ENCODE data around the gene ZNF562. TPM values are rescaled to one million over a fixed set of nuclear protein-coding genes. Genes with fewer than 3 reads are reported as not detected.

Gene ZNF562
- total RNA-seq, 1 donor from 2014 or later = 43.4 TPM

DNA sequence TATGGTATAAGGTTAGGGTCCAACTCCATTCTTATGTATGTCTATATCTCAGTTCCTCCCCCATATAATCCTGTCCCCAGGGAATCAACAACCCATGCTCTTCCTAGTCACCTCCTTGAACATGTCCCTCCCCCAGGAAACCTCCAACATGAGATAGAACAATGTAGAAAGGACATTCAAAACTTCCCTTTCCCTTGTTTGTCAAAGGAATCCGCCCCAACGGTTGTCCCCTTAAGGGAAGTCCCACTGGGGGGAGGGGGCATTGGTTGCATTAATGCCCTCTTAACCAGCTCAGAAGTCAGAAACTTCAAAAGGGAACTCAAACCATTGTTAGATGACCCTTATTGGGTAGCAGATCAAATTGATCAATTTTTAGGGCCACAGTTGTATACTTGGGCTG lies 47.0 kb downstream of the ZNF562 start:
- Histone ChIP-seq H3K36me3 (ENCODE audit: control insufficient read depth, insufficient read depth, low read length) (peaks cover 2% of the 10 kb centered on the region), H3K4me3 (ENCODE audit: low read depth, low read length) (no peak overlapping the region), H3K27me3 (ENCODE audit: control insufficient read depth, insufficient read depth, low read length) (no peaks in the 10 kb centered on the region)
- DNase-seq (ENCODE audit: low read depth) (no peak), FAIRE-seq (no peak)
- TF ChIP-seq, protein P1, sequence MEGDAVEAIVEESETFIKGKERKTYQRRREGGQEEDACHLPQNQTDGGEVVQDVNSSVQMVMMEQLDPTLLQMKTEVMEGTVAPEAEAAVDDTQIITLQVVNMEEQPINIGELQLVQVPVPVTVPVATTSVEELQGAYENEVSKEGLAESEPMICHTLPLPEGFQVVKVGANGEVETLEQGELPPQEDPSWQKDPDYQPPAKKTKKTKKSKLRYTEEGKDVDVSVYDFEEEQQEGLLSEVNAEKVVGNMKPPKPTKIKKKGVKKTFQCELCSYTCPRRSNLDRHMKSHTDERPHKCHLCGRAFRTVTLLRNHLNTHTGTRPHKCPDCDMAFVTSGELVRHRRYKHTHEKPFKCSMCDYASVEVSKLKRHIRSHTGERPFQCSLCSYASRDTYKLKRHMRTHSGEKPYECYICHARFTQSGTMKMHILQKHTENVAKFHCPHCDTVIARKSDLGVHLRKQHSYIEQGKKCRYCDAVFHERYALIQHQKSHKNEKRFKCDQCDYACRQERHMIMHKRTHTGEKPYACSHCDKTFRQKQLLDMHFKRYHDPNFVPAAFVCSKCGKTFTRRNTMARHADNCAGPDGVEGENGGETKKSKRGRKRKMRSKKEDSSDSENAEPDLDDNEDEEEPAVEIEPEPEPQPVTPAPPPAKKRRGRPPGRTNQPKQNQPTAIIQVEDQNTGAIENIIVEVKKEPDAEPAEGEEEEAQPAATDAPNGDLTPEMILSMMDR (IDR thresholded peaks at IDR 0.05; ENCODE audit: insufficient read depth, low read length, severe bottlenecking) = no peak

DNA sequence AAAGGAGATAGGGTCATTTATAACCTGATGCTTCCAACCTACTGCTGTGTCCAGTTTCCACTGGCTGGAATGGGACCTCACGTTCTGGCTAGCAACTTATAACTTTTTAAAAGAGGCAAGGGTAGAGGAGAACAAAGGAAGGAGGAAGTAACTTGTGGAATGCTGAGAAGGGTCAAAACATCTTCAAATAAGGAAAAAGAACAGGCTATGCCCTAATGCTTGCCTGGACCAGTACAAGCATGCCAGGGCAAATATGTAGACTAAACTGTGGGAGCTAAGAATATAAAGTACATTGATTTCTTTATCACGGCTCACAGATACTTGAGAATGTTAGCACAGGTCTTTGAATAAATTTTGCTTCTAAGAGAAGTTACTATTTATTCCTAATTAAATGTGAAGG lies 52.4 kb downstream of the ZNF562 start:
- H3K27me3 ChIP-seq (ENCODE audit: control insufficient read depth, insufficient read depth, low read length) = no peaks in the 10 kb centered on the region
- no peak for FAIRE-seq
- peak overlapping the region; percentile 19 for H3K4me3 ChIP-seq (ENCODE audit: low read depth, low read length)
- DNase-seq (ENCODE audit: low read depth) = peak; percentile 94
- H3K36me3 ChIP-seq (ENCODE audit: control insufficient read depth, insufficient read depth, low read length) = peaks cover 13% of the 10 kb centered on the region
- TF ChIP-seq, protein P1 (IDR thresholded peaks at IDR 0.05; ENCODE audit: insufficient read depth, low read length, severe bottlenecking) = no peak

DNA sequence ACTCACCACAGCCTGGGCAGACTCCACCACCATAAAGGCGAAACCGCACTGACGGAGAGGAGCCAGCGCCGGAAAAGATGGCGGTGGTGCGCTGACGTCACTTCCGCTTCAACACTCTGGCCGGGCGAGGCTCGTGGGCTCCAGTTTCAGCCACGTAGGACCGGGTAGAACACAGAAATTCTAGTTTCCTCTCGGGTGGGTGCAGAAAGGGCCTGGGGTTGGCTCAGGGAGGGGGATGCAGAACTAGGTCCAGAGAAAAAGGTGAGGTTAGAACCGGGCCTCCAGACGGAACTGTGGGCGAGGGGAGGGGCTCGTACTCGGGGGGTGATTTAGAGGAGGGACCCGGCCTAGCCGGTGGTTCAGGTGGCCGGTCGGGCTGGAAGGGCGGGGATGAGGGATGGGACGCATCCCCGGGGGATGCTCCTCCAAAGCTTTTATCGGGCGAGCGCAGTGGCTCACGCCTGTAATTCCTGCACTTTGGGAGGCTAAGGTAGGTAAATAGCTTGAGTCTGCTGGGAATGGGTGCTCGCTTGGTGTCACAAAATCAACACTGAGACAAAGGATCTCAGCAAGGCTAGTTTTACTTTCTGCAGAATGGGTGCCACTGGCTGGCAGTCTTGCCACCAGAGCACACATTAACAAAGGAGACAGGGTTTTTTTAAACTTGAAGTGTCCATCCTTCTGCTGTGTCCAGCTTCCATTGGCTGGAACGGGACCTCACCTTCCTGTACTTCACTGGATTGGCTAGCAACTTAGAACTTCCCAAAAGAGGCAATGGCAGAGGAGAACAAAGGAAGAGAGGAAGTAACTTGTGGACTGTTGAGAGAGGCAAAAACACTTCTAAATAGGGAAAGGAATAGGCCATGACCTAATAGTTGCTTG lies 53.5 kb downstream of the ZNF562 start, which contains the start of gene ZNF561:
ZNF561 (minus strand) TSS at position 77 of the 882 bp plus-strand sequence. CDS start 1,776 bp downstream, outside the sequence.
- Histone ChIP-seq H3K4me3 (ENCODE audit: low read depth, low read length) (peak within 1 kb of the TSS; percentile 88), H3K27me3 (ENCODE audit: control insufficient read depth, insufficient read depth, low read length) (no peaks in the 10 kb centered on the region), H3K36me3 (ENCODE audit: control insufficient read depth, insufficient read depth, low read length) (peaks cover 17% of the 10 kb centered on the region)
- TF ChIP-seq, protein P1 (IDR thresholded peaks at IDR 0.05; ENCODE audit: insufficient read depth, low read length, severe bottlenecking) = no peak
- peak; percentile 95 for DNase-seq (ENCODE audit: low read depth)
- FAIRE-seq = no peak

DNA sequence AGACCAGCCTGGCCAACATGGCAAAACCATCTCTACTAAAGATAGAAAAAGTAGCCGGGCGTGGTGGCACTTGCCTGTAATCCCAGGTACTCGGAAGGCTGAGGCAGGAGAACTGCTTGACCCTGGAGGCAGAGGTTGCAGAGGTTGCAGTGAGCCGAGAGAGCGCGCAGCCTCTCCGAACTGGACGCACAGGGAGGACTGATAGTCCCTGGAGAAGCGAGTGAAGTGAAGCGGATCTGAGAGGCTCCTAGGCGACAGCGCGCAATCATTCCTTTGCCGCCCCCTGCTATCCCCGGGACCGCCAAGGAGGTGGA lies 54.1 kb downstream of the ZNF562 start:
- Histone ChIP-seq H3K27me3 (ENCODE audit: control insufficient read depth, insufficient read depth, low read length) (no peaks in the 10 kb centered on the region), H3K36me3 (ENCODE audit: control insufficient read depth, insufficient read depth, low read length) (peaks cover 20% of the 10 kb centered on the region), H3K4me3 (ENCODE audit: low read depth, low read length) (peak overlapping the region; percentile 88)
- TF ChIP-seq, protein P1 (IDR thresholded peaks at IDR 0.05; ENCODE audit: insufficient read depth, low read length, severe bottlenecking) = no peak
- DNase-seq (ENCODE audit: low read depth) (no peak), FAIRE-seq (no peak)

DNA sequence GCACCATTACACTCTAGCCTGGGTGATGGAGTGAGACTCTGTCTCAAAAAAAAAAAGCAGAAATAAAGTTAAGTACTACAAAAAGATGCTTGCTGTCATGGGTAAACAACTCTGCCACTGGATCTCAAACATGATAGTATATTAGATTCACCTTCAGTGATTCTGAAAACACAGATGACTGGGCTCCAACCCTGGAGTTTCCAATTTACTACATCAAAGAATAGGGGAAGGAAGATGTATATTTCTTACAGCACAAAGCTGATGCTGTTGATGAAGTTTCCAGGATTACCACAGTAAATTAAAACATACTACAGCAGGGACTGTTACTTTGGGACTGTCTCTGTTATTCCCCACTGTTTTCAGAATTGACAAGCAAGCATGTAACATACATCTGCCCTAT lies 59.1 kb downstream of the ZNF562 start:
- FAIRE-seq (no peak), DNase-seq (ENCODE audit: low read depth) (no peak)
- Histone ChIP-seq H3K36me3 (ENCODE audit: control insufficient read depth, insufficient read depth, low read length) (peaks cover 51% of the 10 kb centered on the region), H3K4me3 (ENCODE audit: low read depth, low read length) (no peak overlapping the region), H3K27me3 (ENCODE audit: control insufficient read depth, insufficient read depth, low read length) (no peaks in the 10 kb centered on the region)
- TF ChIP-seq, protein P1 (IDR thresholded peaks at IDR 0.05; ENCODE audit: insufficient read depth, low read length, severe bottlenecking) = no peak

Measured in bronchial epithelial cell (primary cell).